Measurements from ENCODE around the gene PSMD1.
"Not testable (repeated sequence)": the region's sequence is repeated elsewhere in the genome, so short reads cannot be mapped to it uniquely, and the experiment has no call there.

The PSMD1 gene

DNA sequence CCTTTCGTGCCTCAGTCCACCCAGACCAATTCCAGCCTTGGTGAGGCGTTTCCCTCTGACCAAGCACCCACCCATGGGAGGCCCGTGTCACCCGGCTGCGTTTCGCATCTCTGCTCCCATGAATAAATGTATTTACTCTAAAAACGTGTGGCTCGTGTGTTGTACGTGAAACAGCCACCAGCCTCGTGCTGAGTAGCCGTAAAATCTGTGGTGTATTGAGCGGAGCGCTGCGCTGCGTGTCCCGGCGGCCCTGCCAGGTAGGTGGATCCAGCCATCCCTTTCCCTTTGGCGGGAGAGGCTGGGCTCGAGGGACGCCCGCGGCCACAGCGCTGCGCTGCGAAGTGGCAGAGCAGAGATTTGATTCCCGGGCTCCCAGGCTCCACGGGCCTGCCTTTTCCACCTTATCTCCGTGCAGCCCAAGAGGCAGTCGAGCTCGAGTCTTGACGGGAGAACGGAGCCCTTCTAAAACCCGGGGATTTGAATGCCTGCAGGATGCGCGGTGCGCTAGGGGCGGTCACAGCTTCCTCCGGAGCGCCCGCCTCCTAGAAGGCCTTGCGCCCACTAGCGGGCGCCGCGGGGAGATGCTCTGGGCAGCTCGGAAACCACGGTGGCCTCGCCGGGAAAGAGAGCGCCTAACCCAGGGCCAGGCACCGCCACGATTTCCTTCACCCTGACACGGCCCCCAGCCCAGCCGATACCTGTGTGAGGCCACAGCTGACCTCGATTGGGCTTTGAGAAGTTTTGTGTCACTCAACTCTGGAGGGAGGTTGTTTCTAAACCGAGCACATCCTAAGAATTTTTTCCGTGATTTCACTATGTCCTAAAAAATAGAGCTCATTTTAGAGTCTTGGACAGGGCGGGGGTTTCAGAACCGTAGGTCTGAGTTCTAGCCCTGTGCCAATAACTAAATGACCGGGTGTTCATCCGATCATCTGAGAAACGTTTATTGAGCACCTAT is 3.9 kb upstream of the PSMD1 start:
- in situ Hi-C loops (cut with MboI; ENCODE audit: low sequenced_read_pairs) = no loop called here

DNA sequence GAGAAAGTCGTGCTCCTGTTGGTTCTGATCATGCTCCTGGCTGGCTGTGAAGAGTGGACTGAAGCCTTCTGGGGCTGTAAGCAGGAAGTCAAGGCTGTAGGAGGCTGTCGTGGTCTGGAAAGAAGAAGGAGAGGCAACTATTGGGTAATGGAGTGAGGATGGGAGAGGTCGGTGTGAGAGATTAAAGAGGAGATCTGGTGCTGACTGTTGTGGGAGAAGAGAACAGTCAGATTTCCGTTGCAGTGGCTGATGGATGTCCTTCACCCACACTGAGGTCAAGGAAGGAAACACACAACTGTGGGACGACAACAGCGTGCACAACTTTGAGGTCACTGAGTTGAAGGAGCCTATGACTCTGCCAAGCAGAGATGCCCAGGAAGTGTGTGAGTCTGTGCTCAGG is 2.8 kb upstream of the PSMD1 start:
- in situ Hi-C loops (cut with MboI; ENCODE audit: low sequenced_read_pairs) = no loop called here

DNA sequence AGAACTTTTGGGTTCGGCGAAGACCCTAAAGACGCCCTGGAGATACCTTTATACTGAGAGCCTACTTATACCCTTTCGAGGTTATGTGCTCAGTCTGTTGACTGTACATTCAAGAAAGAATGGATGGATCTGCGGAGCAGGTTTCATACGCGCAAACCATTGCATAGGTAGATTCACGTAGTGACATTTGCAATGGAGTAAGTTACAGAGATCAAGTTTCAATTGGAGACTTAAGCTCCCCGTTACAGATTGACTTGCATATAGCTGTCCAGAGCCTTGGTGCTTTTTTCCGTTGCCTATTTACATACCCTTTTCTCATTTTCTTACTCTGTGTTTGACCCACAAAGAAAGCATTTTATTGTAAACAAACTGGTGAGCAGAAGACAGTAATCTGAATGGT is 923 bp downstream of the PSMD1 start:
- in situ Hi-C loops (cut with MboI; ENCODE audit: low sequenced_read_pairs) = no loop called here

DNA sequence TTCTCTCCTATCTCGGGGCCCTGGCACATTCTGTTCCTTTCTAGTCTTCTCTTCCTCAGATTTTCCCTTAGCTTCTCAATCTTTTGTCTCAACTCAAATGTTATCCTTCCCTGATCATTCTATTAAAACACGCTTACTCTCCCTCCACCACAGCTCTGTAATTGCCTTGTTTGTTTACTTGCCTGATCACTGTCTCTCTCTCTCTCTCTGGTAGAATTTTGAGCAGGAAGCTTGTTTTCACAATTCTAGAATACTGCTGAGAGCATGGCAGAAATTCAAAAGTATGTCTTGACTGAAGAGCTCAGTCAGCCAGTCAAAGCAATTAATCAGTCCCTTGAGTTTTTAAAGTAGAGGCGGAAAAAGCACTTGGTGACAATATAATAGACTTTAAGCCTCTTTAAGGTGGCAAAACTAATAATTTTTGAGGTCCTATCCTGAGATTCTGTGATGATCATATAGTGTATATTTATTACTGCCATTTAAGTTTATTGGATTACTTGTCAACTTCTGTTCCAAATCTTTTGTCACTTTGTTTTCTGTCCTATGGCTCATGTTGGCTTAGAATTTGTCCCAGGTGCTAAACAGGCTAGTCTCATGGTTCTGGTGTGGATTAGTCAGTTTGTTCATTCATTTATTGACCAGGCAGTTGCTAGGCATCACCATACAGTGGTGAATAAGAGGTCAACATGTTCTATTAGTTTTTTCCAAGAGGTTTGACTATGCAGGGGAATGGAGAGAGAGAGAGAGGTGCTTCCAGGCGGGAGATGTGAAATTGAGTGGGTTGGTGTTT is 2.3 kb downstream of the PSMD1 start:
- in situ Hi-C loops (cut with MboI; ENCODE audit: low sequenced_read_pairs) = no loop called here

DNA sequence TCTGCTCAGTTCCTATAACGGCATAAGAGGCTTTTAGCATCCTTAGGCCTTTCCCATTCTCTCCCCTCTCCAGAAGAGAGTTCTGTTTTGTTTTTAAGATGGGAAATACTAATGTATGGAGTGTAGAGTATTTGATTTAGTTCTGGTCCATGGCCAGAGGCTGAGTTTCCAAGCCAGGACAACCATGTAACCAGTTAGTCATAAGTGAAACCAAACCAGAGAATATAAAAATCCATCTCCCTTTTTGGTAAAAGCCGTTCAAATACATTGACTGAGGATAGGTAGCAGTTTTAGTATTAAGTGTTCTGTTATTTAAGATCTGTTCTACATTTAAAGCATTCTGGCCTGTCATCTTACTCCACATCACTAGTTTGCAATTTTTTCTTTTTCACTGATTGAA is 3.1 kb downstream of the PSMD1 start:
- in situ Hi-C loops (cut with MboI; ENCODE audit: low sequenced_read_pairs) = no loop called here

DNA sequence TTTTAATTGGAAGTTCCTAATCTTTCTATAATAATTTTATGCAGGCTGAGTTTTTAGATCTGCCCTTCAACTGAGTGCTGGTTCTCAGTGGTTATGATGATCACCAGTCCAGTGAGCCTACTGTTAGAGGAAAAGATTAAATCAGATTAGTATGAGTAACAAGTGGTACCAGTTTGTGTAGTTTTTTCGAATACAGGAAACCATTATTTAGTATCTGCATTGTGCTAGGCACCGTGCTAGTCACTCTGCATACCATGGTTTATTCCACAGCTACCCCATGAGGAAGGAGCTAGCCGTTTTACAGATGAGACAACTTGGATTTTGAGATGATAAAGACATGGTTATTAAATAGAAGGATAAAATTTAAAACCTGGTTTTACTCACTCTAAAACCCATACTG is 6.1 kb downstream of the PSMD1 start:
- in situ Hi-C loops (cut with MboI; ENCODE audit: low sequenced_read_pairs) = no loop called here

DNA sequence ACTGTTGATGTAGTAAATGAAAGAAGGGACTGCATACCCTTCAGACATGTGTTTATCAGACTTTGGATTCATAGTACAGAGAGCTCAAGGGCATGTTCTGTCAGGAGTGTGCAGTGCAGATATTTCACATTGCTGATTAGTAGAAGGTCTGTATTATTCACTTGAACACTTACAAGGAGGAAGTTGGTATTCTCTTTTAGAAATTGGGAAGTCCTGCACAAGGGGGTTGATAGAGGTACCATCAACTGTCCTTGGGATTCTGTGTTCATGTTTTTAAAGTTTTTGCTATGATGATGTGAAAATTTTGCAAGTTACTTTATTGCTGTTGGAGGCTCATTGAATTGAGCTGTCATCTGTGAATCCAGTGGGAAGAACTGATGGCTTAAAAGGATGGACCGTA is 6.7 kb downstream of the PSMD1 start:
- in situ Hi-C loops (cut with MboI; ENCODE audit: low sequenced_read_pairs) = no loop called here

DNA sequence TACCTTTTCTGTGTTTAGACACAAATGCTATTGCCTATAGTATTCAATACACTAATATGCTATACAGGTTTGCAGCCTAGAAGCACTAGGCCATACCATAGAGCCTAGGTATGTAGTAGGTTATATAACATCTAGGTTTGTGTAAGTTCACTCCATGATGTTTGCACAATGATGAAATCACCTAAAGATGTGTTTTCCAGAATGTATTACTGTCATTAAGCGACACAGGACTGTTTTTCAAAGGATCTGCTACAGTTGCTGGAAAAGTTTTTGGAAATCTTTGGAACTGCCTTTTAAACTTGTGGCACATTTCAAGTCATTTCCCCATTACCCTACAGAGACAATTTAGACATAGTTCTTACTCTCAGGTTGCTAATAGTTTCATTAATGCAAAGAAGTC is 9.3 kb downstream of the PSMD1 start:
- in situ Hi-C loops (cut with MboI; ENCODE audit: low sequenced_read_pairs) = no loop called here

DNA sequence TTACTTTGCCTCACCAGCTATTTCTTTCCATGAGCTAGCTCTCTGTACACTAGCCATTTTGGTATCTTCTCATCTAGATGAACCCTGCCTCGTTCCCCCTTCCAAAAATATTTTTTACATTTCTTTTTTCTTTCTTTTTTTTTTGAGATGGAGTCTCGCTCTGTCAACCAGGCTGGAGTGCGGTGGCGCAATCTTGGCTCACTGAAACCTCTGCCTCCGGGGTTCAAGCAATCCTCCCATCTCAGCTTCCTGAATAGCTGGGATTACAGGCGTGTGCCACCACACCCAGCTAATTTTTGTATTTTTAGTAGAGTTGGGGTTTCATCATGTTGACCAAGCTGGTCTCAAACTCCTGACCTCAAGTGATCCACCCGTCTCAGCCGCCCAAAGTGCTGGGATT is 10.9 kb downstream of the PSMD1 start:
- in situ Hi-C loops (cut with MboI; ENCODE audit: low sequenced_read_pairs) = not testable (repeated sequence)

DNA sequence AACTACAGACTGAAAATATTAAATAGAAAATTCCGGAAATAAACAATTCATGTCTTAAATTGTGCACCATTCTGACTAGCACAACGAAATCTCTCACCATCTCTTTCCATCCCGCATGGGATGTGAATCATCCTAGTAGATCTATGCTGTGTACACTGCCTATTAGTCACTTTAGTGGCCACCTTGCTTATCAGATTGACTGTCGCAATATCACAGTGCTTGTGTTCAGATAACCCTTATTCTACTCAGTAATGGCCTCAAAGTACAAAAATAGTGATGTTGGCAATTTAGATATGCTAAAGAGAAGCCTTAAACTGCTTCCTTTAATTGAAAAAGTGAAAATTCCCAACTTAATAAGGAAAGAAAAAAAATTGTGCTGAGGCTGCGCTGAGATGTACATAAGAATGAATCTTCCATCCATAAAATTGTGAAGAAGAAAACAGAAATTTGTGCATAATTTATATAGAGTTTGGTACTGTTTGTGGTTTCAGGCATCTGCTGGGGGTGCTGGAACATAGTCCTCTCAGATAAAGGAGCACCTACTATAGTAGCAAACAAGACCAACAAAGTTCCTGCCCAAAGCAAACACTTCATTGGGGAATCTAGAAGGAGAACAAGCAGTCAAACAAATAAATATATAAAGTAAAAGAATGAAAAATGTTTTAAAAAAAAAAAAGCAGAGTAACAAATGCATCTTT is 12.0 kb downstream of the PSMD1 start:
- in situ Hi-C loops (cut with MboI; ENCODE audit: low sequenced_read_pairs) = no loop called here

DNA sequence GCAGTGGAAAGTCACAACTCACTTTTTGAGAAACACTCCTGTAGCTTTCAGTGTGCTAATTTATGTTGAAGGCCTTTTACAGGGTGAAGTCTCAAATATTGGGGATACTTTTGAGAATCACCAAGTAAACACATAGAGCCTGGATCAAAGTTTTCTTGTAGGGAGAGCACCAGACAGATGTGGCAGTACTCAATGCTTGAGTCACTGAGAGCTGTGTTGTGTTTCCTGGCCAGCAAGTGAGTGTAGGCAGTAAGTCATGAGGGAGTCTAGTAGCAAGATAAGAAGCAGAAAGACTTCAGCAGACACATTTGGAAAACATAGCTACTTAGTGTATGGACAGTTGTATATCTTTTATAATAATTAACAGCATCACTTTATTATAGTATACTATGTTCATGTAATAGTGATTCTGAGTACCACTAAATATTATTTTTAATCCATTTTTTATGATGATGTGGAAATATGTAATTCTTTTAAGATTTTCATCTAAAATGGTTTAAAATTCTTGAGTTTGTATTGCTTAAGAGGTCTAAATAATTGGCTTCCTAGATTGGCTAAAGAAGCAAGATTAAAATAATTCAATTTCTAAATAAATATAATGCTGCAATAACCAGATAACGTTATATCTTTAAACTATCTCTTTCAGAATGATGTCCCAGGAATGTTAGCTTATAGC is 12.8 kb downstream of the PSMD1 start:
- in situ Hi-C loops (cut with MboI; ENCODE audit: low sequenced_read_pairs) = no loop called here

DNA sequence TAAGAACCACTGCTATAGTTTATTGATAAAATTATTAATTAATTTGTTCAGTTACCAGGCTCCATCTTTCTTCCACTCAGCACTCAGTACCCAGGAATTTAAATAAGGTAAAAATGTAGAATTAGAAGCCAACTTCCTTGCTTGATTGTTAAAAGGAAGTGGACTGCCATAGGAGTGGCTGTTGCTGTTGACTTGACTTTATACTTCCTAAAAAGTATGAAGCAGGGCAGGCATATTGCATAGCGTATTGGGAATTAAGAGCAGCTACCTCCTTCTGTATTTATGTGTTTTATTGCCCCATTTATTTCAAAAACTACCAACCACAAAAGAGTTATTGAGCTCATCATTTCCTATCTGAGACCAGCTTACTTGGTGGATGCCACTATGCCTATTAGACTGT is 27.9 kb downstream of the PSMD1 start:
- in situ Hi-C loops (cut with MboI; ENCODE audit: low sequenced_read_pairs) = no loop called here

DNA sequence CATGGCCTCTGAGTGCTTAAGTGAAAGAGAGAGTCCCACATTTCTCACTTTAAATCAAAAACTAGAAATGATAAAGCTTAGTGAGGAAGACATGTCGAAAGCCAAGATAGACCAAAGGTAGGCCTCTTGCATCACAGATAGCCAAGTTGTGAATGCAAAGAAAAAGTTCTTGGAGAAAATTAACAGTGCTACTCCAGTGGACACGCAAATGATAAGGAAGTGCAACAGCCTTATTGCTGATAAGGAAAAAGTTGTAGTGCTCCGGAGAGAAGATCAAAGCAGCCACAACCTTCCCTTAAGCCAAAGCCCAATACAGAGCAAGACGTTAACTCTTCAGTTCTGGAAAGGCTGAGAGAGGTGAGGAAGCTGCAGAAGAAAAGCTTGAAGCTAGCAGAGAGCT is 32.1 kb downstream of the PSMD1 start:
- in situ Hi-C loops (cut with MboI; ENCODE audit: low sequenced_read_pairs) = no loop called here

DNA sequence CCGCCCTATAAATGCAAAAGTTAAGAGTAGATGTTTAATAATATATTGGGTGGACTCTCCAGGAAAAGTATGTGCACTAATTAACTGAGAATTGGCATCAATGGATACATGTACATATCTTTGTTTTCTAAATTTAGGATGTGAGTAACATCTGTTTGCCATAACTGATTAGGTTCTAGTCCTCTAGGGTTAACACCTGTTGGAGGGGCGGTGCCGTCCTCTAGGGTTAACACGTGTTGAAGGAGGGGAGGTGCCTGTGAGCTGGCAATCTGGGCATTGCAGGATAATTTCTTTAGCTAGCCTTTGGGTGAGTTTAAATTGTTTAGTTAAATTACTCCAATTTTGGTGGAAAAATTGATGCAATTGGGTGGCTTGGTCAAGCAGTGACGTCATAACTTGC is 37.3 kb downstream of the PSMD1 start:
- in situ Hi-C loops (cut with MboI; ENCODE audit: low sequenced_read_pairs) = no loop called here

DNA sequence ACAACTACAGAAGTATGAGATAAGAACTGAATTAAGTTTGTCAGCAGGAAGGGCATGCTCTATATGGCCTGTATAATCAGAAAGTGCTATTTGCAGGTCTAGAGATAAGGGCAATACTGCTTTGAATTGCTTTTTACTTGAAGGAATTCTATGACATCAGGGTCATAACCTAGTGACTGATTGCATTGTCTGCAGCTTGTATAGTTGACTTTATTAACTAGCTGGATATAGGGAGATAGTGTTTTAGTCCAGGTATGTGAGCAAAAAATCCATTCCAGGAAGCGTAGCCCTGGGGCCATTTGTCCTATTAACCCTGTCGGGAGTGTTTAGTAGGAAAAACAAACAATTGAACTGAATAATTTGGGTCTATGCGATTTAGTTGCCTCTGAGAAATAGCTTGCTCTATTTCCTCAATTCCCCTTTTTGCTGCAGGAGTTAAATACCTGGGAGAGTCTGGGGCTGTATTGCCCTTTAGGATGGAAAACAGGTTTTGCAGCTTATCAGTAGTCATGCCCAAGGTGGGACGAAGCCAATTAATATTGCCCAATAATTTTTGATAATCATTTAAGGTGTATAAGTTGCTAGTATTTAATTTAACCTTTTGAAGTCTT is 38.2 kb downstream of the PSMD1 start:
- in situ Hi-C loops (cut with MboI; ENCODE audit: low sequenced_read_pairs) = no loop called here

DNA sequence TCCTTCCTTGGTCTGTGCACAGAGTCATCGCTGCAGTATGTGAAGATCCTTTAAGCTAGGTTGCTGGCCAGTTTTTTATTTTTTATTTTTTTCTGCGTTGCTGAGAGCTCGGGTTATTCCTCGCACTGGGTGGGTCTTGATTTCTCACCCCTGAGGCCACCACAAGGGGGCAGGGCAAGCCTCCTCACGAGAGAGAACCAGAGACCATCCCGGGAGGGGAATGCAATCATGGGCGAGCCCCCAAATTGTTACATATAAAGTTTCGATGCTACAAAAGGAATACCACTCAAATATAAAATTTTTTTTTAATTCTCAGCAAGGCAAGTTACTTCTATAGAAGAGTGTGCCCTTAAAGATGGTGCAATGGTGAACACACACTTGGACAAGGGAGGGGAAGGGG is 43.3 kb downstream of the PSMD1 start:
- in situ Hi-C loops (cut with MboI; ENCODE audit: low sequenced_read_pairs) = no loop called here

DNA sequence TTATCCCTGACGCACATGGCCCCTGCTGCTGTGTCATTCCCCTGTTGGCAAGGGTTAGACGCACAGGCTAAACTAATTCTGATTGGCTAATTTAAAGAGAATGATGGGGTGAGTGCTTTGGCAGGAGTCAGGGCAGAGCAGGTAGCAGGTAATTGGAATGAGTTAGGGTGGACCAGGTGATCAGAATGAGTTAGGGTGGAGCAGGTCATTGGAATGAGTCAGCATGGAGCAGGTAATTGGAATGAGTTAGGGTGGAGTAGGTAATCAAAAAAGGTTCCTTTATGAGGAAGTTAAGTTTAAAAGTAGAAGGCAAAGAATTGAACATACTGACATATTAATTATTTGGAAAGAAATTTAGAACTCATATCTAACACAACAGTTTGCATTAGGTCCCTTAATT is 43.7 kb downstream of the PSMD1 start:
- in situ Hi-C loops (cut with MboI; ENCODE audit: low sequenced_read_pairs) = not testable (repeated sequence)

DNA sequence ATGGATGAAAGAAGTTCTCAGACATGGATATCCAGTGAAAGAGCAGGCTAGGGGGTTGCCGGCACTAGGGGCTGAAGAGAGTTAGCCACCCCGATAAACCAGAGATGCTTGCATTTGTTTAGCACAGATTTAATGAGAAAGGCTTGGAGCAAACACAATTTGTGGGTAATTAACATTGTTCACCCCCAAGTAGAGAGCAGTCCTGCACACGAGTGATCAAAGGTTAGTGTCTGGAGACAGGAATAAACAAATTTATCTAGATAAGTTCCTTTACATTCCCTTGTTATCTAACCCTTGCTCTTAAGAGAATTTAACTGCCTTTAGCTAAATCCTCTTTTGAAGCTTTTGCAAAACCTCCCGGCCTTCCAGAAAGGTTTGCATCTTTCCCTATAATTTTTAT is 44.3 kb downstream of the PSMD1 start:
- in situ Hi-C loops (cut with MboI; ENCODE audit: low sequenced_read_pairs) = no loop called here

DNA sequence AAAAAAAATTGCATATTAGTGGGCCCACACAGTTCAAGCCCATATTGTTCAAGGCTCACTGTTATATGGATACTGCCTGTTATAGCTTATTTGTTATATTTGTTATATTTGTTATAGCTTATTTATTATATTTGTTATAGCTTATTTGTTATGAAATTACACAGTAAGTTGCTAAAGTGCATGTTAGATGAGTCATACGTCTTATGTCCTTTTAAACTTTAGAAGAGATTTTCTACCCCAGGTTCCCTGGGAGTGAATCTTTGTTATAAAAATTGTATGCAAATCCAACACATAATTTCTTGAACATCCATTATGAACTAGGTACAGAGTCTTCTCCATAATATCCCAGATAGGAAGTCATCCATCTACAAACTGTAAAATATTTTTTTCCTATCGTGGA is 46.1 kb downstream of the PSMD1 start:
- in situ Hi-C loops (cut with MboI; ENCODE audit: low sequenced_read_pairs) = no loop called here

DNA sequence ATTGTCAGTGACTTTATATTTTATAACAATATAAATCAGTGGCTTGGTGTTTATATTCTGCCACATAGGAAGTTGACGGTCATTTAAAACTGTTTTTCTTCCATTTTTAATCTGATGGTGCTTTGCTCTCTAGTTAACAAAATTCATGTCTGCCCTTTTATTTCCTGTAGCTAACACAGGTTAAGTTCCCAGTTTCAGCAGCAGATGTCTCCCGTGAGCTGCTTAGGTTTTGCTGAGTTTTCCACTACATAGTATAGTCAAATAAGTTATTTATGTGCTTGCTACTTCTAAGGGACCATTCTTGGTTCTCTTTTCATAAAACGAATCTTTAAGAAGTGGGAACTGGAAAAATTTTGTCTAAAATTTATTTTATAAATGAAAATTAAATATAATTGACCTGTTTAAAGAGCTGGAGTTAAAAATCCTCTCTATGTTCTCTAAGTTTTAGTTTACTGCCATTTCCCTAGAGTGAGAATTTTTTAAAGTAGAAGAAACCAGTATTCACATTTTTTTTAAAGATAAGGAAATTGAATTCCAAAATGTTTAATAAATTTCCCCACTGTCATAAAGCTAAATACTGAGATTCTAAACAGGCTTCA is 47.5 kb downstream of the PSMD1 start:
- in situ Hi-C loops (cut with MboI; ENCODE audit: low sequenced_read_pairs) = no loop called here

Measured in hTERT RPE-1 (cell line).